ENCODE data around the gene HMBS.
A peak's percentile ranks its signal among the peaks of the same experiment; 100 is the strongest.

The HMBS gene

GRCh38 chr11:119089319-119089718, 4.6 kb downstream of the HMBS start:
- TF ChIP-seq CTCF (IDR thresholded peaks at IDR 0.05; ENCODE audit: low read depth, low read length) = no peak
- H3K4me3 ChIP-seq (ENCODE audit: low read depth, low read length) = no peak overlapping the region

DNA sequence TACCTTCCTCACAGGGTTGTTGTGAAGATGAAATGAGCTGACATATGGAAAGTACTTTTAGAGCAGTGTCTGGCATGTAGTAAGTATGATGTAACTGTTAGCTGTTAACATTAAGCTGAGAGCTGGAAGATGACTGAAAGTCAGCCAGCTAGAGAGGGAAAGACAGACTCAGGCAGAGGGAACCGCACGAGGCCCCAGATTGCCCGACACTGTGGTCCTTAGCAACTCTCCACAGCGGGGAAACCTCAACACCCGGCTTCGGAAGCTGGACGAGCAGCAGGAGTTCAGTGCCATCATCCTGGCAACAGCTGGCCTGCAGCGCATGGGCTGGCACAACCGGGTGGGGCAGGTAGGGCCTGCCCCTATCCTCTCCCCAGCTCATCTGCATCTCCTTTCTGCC, 6.5 kb downstream of the HMBS start:
- H3K4me3 ChIP-seq (ENCODE audit: low read depth, low read length) = no peak overlapping the region
- TF ChIP-seq CTCF (IDR thresholded peaks at IDR 0.05; ENCODE audit: low read depth, low read length) = no peak

DNA sequence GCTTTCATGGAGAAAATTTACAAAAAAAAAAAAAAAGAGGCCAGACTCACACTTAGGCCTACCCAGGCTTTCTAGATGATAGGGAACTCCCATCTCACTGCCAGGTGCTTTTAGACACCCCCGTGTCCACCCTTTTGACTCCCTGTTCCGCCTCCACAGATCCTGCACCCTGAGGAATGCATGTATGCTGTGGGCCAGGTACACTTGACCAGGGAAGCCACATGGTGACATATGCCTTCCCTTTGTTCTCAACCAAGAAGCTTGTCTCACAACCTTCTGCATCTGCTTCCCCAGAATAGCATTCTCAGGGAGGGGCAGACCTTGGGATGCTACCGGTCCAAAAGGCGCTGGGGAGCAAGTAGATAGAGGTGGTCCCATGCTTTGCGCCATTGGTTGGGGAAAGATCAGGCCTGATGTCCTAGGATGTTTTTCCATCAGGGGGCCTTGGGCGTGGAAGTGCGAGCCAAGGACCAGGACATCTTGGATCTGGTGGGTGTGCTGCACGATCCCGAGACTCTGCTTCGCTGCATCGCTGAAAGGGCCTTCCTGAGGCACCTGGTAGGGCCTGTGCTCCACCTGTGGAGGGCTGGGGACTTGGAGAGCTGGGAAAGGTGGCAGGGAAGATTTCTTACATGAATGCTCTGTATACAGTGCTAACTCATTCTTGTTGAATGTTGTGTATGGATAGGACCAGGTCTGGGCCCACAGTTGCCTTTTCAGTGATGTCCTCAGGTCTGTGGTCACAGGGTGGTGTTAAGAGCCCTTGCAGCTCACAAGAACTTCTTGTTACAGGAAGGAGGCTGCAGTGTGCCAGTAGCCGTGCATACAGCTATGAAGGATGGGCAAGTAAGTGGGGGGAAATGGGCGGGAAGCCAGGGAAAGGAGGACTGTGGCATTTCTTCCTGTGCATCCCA, 7.5 kb downstream of the HMBS start:
- H3K4me3 ChIP-seq (ENCODE audit: low read depth, low read length) = peak overlapping the region; percentile 81

DNA sequence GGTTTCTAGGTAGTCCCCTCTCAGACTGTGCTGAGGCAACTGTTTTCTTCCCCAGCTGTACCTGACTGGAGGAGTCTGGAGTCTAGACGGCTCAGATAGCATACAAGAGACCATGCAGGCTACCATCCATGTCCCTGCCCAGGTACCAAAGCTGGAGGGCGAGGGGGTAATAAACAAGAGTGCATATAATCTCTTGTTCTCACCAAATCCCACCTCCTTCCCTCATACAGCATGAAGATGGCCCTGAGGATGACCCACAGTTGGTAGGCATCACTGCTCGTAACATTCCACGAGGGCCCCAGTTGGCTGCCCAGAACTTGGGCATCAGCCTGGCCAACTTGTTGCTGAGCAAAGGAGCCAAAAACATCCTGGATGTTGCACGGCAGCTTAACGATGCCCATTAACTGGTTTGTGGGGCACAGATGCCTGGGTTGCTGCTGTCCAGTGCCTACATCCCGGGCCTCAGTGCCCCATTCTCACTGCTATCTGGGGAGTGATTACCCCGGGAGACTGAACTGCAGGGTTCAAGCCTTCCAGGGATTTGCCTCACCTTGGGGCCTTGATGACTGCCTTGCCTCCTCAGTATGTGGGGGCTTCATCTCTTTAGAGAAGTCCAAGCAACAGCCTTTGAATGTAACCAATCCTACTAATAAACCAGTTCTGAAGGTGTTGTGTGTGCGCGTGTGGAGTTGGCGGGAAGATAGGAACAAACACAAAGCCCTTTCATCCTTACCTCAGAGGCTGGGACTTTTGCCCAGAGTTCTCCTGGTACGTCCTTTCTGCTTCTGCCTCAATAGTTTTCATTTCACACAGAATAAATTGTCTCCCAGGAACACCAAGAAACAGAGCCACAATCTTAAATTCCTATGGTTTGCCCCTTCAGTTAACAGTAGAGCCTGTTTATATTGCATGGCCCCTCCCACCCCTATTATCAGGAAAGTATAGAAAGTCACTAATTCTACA, 8.5 kb downstream of the HMBS start:
- peak overlapping the region; percentile 81 for H3K4me3 ChIP-seq (ENCODE audit: low read depth, low read length)
- no peak for TF ChIP-seq CTCF (IDR thresholded peaks at IDR 0.05; ENCODE audit: low read depth, low read length)

More for the DNA sequence above, 7.5 kb downstream of the HMBS start:
- no peak for TF ChIP-seq CTCF (IDR thresholded peaks at IDR 0.05; ENCODE audit: low read depth, low read length)

GRCh38 chr11:119093942-119094815, 9.5 kb downstream of the HMBS start:
- TF ChIP-seq CTCF (IDR thresholded peaks at IDR 0.05; ENCODE audit: low read depth, low read length) = no peak
- peak overlapping the region; percentile 81 for H3K4me3 ChIP-seq (ENCODE audit: low read depth, low read length)

DNA sequence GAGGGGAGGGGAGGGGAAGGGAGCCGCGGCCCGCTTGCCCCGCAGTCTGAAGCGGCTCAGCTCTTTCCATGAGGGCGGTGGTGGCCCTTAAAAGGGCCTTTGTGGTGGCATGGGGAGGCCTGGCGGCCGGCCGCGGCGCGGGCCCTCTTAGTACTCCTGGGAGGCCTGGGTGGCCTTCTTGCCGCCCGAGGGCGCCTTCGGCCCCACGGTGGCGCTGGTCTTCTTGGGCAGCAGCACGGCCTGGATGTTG, 10.1 kb downstream of the HMBS start:
- H3K4me3 ChIP-seq (ENCODE audit: low read depth, low read length) = peak overlapping the region; percentile 81
- TF ChIP-seq CTCF (IDR thresholded peaks at IDR 0.05; ENCODE audit: low read depth, low read length) = peak; percentile 51

Data from WI38 (cell line).